RPMI8226 (cell line): ENCODE measurements around the gene S1PR5.

Source experiments
- DNase-seq: peaks from one replicate; pipeline ENCODE4 v3.0.0-alpha.2; 2015

The S1PR5 gene

GRCh38 chr19:10513223-10513622 lies 4.0 kb downstream of the S1PR5 start:
- no peak for DNase-seq

- peak; percentile 39 for DNase-seq
Observed at GRCh38 chr19:10510301-10510802, 6.9 kb downstream of the S1PR5 start.

GRCh38 chr19:10508707-10509106 lies 8.5 kb downstream of the S1PR5 start:
- no peak for DNase-seq

GRCh38 chr19:10508036-10508435 lies 9.2 kb downstream of the S1PR5 start:
- DNase-seq, result no peak

GRCh38 chr19:10505583-10506229 lies 11.5 kb downstream of the S1PR5 start:
- peak; percentile 81 for DNase-seq

GRCh38 chr19:10503002-10503789 lies 14.1 kb downstream of the S1PR5 start, which contains the start of gene KEAP1:
TSS of gene KEAP1 (minus strand) at chr19:10503356. CDS start at chr19:10500033, 3,323 bp downstream.
- DNase-seq, result peak; percentile 67

GRCh38 chr19:10502524-10503001 lies 14.7 kb downstream of the S1PR5 start:
- peak; percentile 98 for DNase-seq

- DNase-seq, result peak; percentile 90
Observed at GRCh38 chr19:10501971-10502523, 15.2 kb downstream of the S1PR5 start.

- DNase-seq, result no peak
Observed at GRCh38 chr19:10500247-10500592, 17.0 kb downstream of the S1PR5 start.

GRCh38 chr19:10499550-10500246 lies 17.5 kb downstream of the S1PR5 start:
- DNase-seq, result no peak

GRCh38 chr19:10497371-10497770 lies 19.9 kb downstream of the S1PR5 start:
- no peak for DNase-seq

- no peak for DNase-seq
Observed at GRCh38 chr19:10491472-10492047, 25.7 kb downstream of the S1PR5 start.

- no peak for DNase-seq
Observed at GRCh38 chr19:10486551-10486950, 30.7 kb downstream of the S1PR5 start.

GRCh38 chr19:10478903-10479384 lies 38.3 kb downstream of the S1PR5 start:
- no peak for DNase-seq

GRCh38 chr19:10478476-10478875 lies 38.8 kb downstream of the S1PR5 start:
- no peak for DNase-seq

GRCh38 chr19:10474962-10475451 lies 42.2 kb downstream of the S1PR5 start:
- no peak for DNase-seq

GRCh38 chr19:10473192-10473591 lies 44.1 kb downstream of the S1PR5 start:
- DNase-seq, result no peak

- peak; percentile 40 for DNase-seq
Observed at GRCh38 chr19:10471909-10472308, 45.3 kb downstream of the S1PR5 start.

- DNase-seq, result no peak
Observed at GRCh38 chr19:10468133-10468532, 49.1 kb downstream of the S1PR5 start.

- no peak for DNase-seq
Observed at GRCh38 chr19:10467104-10467706, 50.0 kb downstream of the S1PR5 start.

GRCh38 chr19:10464456-10464855 lies 52.8 kb downstream of the S1PR5 start:
- DNase-seq, result no peak
